Calu3 (cell line): ENCODE measurements around the gene PLXNA4. TPM values are rescaled to one million over a fixed set of nuclear protein-coding genes. Genes with fewer than 3 reads are reported as not detected.

Experiments used
- BruUV-seq: library from RNA; stranded (reverse); fragments of 400-500 nt; replicated peaks from 2 replicates; lab custom pipeline; 2021; lab: Mats Ljungman, UMichigan
- CTCF ChIA-PET: fragments of 300-600 bp; sonication (Branson Sonifier 250); formaldehyde crosslinking; loops from one replicate; lab custom pipeline; 2022; ENCODE audit warnings: antibody characterized with exemption; lab: Charles Lee
- DNase-seq: peaks from one replicate; pipeline ENCODE4 v3.0.0; 2022
- H3K27ac Mint-ChIP-seq: one replicate; pipeline ENCODE4 v1.8.0; 2022; ENCODE audit warnings: mixed read lengths; ENCODE audit not compliant: unreplicated experiment
- H3K27me3 Mint-ChIP-seq: one replicate; pipeline ENCODE4 v1.8.0; 2022; ENCODE audit warnings: mixed read lengths; ENCODE audit not compliant: unreplicated experiment
- H3K36me3 Mint-ChIP-seq: one replicate; pipeline ENCODE4 v1.8.0; 2022; ENCODE audit warnings: mild to moderate bottlenecking, moderate library complexity, mixed read lengths; ENCODE audit not compliant: insufficient read depth, unreplicated experiment
- H3K4me1 Mint-ChIP-seq: one replicate; pipeline ENCODE4 v1.8.0; 2022; ENCODE audit warnings: mild to moderate bottlenecking, low read depth, mixed read lengths; ENCODE audit not compliant: unreplicated experiment
- H3K4me3 Mint-ChIP-seq: one replicate; pipeline ENCODE4 v1.8.0; 2022; ENCODE audit warnings: mild to moderate bottlenecking, low read depth, moderate library complexity, mixed read lengths; ENCODE audit not compliant: unreplicated experiment
- H3K9me3 Mint-ChIP-seq: one replicate; pipeline ENCODE4 v1.8.0; 2022; ENCODE audit warnings: low read depth, mixed read lengths; ENCODE audit not compliant: unreplicated experiment
- intact Hi-C: fragments of 100-400 bp; cut with micrococcal nuclease; formaldehyde crosslinking; loops from one replicate; pipeline ENCODE4 v1.10.0; 2022; ENCODE audit not compliant: unreplicated experiment
- total RNA-seq: library from RNA; stranded (reverse); gene quantifications from 2 replicates; pipeline ENCODE4 v1.2.3, GENCODE V29; 2022
- TF ChIP-seq, protein P1 (sequence below): fragments of 200-600 bp; IDR thresholded peaks from one replicate; pipeline ENCODE4 v1.8.0; 2022; ENCODE audit warnings: antibody characterized with exemption; ENCODE audit not compliant: unreplicated experiment

PLXNA4 gene
- total RNA-seq, 1 experiment from 2014 or later = not detected

DNA sequence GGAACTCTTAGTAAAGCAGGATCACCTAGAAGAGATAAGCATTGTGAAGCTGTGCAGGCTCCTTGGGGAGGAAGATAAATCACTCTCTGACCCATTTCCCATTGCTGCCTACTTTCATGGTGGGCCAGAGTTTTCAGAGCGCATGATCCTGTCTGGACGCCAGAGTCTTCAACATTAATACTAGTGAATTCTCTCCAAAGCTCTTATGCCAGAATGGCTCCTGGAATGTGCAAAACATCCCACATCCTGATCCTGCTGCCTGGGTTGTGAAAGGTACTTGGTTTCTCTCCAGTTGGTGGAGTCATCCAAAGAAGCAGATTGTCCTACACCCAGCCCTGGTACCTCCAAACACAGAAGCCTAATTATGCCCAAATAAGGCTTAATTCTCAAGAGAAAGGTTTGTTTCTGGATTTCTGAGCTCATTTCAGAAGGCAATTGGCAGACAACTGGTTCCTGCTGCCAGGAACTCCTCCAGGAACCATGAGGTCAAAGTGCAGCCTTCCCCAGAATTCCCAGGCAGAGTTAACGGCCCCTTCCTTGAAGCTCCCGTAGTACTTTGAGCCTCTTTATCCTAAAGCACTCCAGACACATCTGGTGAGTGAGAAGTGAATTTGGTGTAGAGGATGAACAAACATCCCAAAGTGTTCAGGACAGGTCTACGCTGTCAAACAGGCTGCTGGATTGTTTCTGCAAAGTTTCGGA is 495.2 kb downstream of the PLXNA4 start:
- TF ChIP-seq, protein P1, sequence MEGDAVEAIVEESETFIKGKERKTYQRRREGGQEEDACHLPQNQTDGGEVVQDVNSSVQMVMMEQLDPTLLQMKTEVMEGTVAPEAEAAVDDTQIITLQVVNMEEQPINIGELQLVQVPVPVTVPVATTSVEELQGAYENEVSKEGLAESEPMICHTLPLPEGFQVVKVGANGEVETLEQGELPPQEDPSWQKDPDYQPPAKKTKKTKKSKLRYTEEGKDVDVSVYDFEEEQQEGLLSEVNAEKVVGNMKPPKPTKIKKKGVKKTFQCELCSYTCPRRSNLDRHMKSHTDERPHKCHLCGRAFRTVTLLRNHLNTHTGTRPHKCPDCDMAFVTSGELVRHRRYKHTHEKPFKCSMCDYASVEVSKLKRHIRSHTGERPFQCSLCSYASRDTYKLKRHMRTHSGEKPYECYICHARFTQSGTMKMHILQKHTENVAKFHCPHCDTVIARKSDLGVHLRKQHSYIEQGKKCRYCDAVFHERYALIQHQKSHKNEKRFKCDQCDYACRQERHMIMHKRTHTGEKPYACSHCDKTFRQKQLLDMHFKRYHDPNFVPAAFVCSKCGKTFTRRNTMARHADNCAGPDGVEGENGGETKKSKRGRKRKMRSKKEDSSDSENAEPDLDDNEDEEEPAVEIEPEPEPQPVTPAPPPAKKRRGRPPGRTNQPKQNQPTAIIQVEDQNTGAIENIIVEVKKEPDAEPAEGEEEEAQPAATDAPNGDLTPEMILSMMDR = no peak
- Mint-ChIP-seq H3K27ac (no peak overlapping the region), H3K9me3 (no peaks in the 10 kb centered on the region), H3K4me3 (no peak overlapping the region), H3K36me3 (no peaks in the 10 kb centered on the region), H3K27me3 (peaks cover 71% of the 10 kb centered on the region), H3K4me1 (no peaks in the 10 kb centered on the region)
- intact Hi-C loops = no loop called here
- no peak for DNase-seq
- BruUV-seq = no TSS peak
- CTCF ChIA-PET = no interaction called here

DNA sequence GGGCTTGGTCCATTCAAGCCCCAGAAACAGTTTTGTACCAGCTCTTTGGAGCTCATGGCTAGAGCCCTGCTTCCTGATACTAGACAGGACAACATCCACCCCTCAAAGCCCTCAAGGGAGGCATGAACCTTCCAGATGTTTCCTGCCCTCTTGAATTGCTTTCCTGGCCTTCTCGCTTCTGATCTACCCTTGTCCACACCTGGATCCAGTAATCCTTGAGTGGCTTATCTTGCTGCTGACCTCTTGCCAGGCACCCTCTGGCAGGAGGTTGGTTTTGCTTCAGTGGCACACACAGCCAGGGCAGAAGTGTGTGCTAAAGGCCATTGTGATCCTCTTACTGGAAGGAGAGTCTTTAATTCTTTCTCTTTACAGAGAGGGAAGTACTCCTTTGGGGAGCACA is 495.8 kb downstream of the PLXNA4 start:
- DNase-seq = no peak
- intact Hi-C loops = no loop called here
- no peaks in the 10 kb centered on the region for H3K4me1 Mint-ChIP-seq
- no peak overlapping the region for H3K27ac Mint-ChIP-seq
- no peak overlapping the region for H3K4me3 Mint-ChIP-seq
- BruUV-seq = no TSS peak
- H3K9me3 Mint-ChIP-seq = no peaks in the 10 kb centered on the region
- TF ChIP-seq, protein P1 = no peak
- H3K27me3 Mint-ChIP-seq = peaks cover 77% of the 10 kb centered on the region
- CTCF ChIA-PET = no interaction called here
- no peaks in the 10 kb centered on the region for H3K36me3 Mint-ChIP-seq

DNA sequence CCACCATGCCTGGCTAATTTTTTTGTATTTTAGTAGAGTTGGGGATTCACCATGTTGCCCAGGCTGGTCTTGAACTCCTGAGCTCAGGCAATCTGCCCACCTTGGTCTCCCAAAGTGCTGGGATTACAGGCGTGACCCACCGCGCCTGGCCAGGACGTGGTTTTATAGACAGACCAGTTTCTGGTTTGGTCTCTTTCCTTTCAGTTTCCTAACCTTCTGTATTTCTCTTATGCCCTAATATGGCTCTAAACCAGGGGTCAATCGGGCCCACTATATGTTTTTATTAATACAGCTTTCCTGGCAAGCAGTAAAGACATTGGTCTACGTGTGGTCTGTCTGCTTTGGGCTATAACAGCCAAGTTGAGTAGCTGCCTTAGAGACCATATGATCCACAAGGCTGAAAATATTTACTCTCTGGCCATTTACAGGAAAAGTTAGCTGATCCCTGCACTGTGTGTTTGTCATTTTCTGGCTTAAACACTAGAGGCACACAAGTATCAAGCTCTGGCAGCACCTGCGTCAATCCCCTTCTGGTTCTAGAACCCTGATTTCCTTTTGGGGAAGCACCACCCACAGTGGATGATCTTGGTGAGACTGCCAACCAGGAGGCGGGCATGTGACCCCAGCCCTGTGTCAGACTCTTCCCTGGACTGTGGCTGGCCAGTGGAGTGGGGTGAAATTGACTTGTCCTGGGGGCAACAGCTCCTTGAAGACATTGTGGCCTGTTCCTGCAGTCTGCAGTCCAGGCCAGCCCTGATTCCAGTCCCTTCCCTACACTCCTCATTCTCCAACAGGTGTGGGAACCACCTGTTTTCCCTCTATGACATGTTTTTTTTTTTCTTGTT is 497.2 kb downstream of the PLXNA4 start:
- CTCF ChIA-PET = no interaction called here
- Mint-ChIP-seq H3K4me3 (no peak overlapping the region), H3K27ac (no peak overlapping the region), H3K36me3 (no peaks in the 10 kb centered on the region), H3K4me1 (no peaks in the 10 kb centered on the region), H3K9me3 (no peaks in the 10 kb centered on the region), H3K27me3 (peaks cover 76% of the 10 kb centered on the region)
- no TSS peak for BruUV-seq
- intact Hi-C loops = no loop called here
- TF ChIP-seq, protein P1 = no peak
- no peak for DNase-seq

DNA sequence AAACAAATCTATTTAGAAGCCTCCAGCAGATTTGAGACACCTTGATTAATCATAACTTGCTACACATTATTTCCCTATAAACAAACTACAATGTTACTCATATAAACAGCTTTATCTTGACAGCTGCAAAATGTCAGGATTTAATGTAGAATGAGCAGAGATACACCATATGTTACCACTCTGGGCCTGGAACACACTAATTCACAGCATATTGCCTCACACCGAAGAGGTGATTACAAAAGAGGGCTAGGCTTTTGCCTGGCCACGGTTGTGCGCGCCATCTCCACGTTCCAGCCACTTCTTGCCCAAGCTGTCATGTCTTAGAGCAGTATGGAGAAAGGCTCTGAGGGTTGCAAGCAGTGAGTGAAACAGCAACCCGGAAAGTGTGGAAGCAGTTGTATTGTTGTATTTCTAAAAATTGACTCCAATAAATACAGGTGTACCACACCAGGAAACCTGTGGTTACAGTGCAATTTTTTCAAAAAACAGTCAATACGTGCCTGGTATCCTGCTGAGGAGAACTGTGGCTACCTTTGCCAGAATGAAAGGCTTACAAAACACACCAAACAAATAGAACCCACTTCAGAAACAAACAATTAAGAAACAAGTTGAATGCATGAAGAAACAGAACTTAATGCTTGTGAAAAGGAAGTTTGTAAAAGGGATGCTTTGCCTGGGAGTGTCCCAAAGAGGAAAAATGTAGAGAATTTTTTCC is 498.1 kb downstream of the PLXNA4 start:
- H3K27ac Mint-ChIP-seq = no peak overlapping the region

More for the DNA sequence above, 498.1 kb downstream of the PLXNA4 start:
- no peak for DNase-seq
- Mint-ChIP-seq H3K9me3 (no peaks in the 10 kb centered on the region), H3K4me3 (no peak overlapping the region), H3K36me3 (no peaks in the 10 kb centered on the region), H3K4me1 (no peaks in the 10 kb centered on the region), H3K27me3 (peaks cover 67% of the 10 kb centered on the region)
- intact Hi-C loops = no loop called here
- BruUV-seq = no TSS peak
- TF ChIP-seq, protein P1 = no peak
- CTCF ChIA-PET = no interaction called here
